ENCODE measurements around the gene ABLIM2. TPM values are rescaled to one million over a fixed set of nuclear protein-coding genes. Genes with fewer than 3 reads are reported as not detected.

Gene ABLIM2
- total and polyA plus RNA-seq, 2 of the 8 experiments (the other 6 are each of a cell fraction or from before 2014, with no cell fraction given), result 2.8 to 3.0 TPM

DNA sequence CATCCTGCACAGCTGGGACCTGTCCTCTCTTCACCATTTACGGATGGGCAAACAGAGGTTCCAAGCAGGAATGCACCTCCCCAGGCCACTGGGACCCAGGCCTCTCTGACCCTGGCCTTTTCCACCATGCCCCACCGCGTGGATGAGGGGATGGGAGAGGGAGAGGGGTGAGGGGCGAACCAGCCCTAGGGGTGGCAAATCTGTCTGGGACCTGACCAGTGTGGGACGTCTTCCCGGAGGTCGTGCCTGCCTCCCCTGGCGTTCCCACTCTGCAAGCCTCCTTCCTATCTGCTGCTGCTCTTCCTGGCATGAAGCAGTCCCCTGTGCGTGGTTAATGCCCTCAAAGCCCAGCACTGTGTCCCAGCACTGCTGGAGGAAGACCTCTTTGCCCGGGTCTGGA lies 35.9 kb downstream of the ABLIM2 start:
- Histone ChIP-seq H2BK12ac (ENCODE audit: low read depth, low read length) (peak overlapping the region; percentile 27; the same call in 1 of the 2 replicates), H3K23ac (ENCODE audit: insufficient read length) (no peak overlapping the region), H4K20me1 (replicated peaks in 1 of 2; ENCODE audit: control insufficient read depth in 1 of 2, insufficient read depth in 2 of 2, low read length in 2 of 2) (no peaks in the 10 kb centered on the region), H3K14ac (ENCODE audit: insufficient read length) (no peak overlapping the region), H3K18ac (ENCODE audit: extremely low read depth, low read length) (no peak overlapping the region), H2AFZ (ENCODE audit: low read length) (no peak overlapping the region), H2BK5ac (ENCODE audit: low read depth, low read length) (0 out of 2 replicates have a peak overlapping the region, but pooled peaks have one; percentile 2), H3K4ac (replicated peaks; ENCODE audit: insufficient read length, low read depth, low read length) (no peak overlapping the region), H2AK5ac (ENCODE audit: low read depth, low read length) (no peak overlapping the region), H3K79me2 (ENCODE audit: control insufficient read depth in 1 of 2, insufficient read depth in 2 of 2, low read length in 2 of 2) (no peaks in the 10 kb centered on the region), H3K4me1 (replicated peaks in 1 of 4; ENCODE audit: control insufficient read depth in 3 of 4, insufficient read depth in 4 of 4, low read length in 3 of 4) (peaks cover 0 to 4% (median 2%) of the 10 kb centered on the region in 4 experiments; a peak in 3 of 7 replicates), H3K9ac (replicated peaks in 1 of 4; ENCODE audit: extremely low read depth in 1 of 4, low read depth in 3 of 4, low read length in 3 of 4) (no peak overlapping the region), H3K4me2 (ENCODE audit: insufficient read depth in 1 of 2, low read depth in 2 of 2, low read length in 2 of 2) (no peak overlapping the region), H4K5ac (ENCODE audit: insufficient read length, low read depth, low read length) (no peak overlapping the region), H3K27ac (ENCODE audit: low read depth, low read length) (no peak overlapping the region), H2BK20ac (ENCODE audit: low read length) (no peak overlapping the region), H3K9me3 (ENCODE audit: insufficient read depth in 2 of 2, low read depth in 1 of 2, low read length in 1 of 2) (no peaks in the 10 kb centered on the region), H3K56ac (replicated peaks; ENCODE audit: insufficient read length, low read depth, low read length) (no peak overlapping the region), H3K4me3 (ENCODE audit: extremely low read depth in 1 of 4, insufficient read depth in 2 of 4, low read depth in 3 of 4, low read length in 4 of 4) (no peak overlapping the region), H2BK15ac (ENCODE audit: low read length) (no peak overlapping the region), H3K79me1 (ENCODE audit: low read depth, low read length) (no peaks in the 10 kb centered on the region), H2BK120ac (replicated peaks; ENCODE audit: low read depth, low read length) (no peak overlapping the region), H3K27me3 (replicated peaks in 1 of 4; ENCODE audit: control insufficient read depth in 3 of 4, extremely low read depth in 1 of 4, insufficient read depth in 3 of 4, low read length in 3 of 4) (no peaks in the 10 kb centered on the region; a peak in 1 of 7 replicates), H4K8ac (ENCODE audit: extremely low read depth, insufficient read depth, low read length) (no peak overlapping the region), H4K91ac (replicated peaks; ENCODE audit: insufficient read length, low read length) (no peak overlapping the region), H3K23me2 (ENCODE audit: low read depth, low read length) (no peaks in the 10 kb centered on the region), H3K36me3 (ENCODE audit: control insufficient read depth in 2 of 4, insufficient read depth in 4 of 4, low read length in 3 of 4) (no peaks in the 10 kb centered on the region)
- DNase-seq (ENCODE audit: low read depth in 1 of 2, low spot score in 2 of 2) (no peak), FAIRE-seq (no peak)
- ChIA-PET POLR2A (ENCODE audit: partially characterized antibody) (no interaction called here), CTCF (ENCODE audit: partially characterized antibody) (interaction anchor here (1.0 to 1.1 kb wide), 2 partner anchors 9 to 36 kb away, joined by 3 read pairs; partner anchors contain the start of gene ABLIM2)
- WGBS, 2 experiments (ENCODE audit: extremely low coverage in 1 of 2, insufficient coverage in 1 of 2, insufficient read length in 1 of 2, insufficient replicate concordance in 2 of 2, low coverage in 1 of 2, low lambda C conversion rate in 2 of 2, missing lambda C conversion rate in 1 of 2), result 91% methylated on average over 10 of the region's 10 CpGs; no CpG with 5 or more reads in 1 of the 2 experiments
- TF ChIP-seq EZH2 (IDR thresholded peaks at IDR 0.05; ENCODE audit: low read depth, low read length, severe bottlenecking) (no peak), BRCA1 (IDR thresholded peaks at IDR 0.05; ENCODE audit: low read depth, low read length) (no peak)
- TF ChIP-seq, protein P1, sequence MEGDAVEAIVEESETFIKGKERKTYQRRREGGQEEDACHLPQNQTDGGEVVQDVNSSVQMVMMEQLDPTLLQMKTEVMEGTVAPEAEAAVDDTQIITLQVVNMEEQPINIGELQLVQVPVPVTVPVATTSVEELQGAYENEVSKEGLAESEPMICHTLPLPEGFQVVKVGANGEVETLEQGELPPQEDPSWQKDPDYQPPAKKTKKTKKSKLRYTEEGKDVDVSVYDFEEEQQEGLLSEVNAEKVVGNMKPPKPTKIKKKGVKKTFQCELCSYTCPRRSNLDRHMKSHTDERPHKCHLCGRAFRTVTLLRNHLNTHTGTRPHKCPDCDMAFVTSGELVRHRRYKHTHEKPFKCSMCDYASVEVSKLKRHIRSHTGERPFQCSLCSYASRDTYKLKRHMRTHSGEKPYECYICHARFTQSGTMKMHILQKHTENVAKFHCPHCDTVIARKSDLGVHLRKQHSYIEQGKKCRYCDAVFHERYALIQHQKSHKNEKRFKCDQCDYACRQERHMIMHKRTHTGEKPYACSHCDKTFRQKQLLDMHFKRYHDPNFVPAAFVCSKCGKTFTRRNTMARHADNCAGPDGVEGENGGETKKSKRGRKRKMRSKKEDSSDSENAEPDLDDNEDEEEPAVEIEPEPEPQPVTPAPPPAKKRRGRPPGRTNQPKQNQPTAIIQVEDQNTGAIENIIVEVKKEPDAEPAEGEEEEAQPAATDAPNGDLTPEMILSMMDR (IDR thresholded peaks at IDR 0.05; ENCODE audit: control extremely low read depth in 1 of 3, insufficient read depth in 1 of 3, low read depth in 1 of 3, low read length in 3 of 3), result no peak

All from H1 (cell line).